ENCODE data around the gene MED13L.

Gene MED13L

GRCh38 chr12:116090516-116090915 is 187.0 kb downstream of the MED13L start:
- H3K4me1 ChIP-seq (ENCODE audit: control insufficient read depth in 1 of 2, insufficient read depth in 2 of 2, low read length in 2 of 2) = no peaks in the 10 kb centered on the region
- H3K9me3 ChIP-seq (ENCODE audit: control insufficient read depth in 1 of 2, low read length in 2 of 2) = no peaks in the 10 kb centered on the region
- no peak overlapping the region for H3K27ac ChIP-seq (ENCODE audit: low read depth, low read length)
- no peaks in the 10 kb centered on the region for H3K27me3 ChIP-seq (ENCODE audit: control insufficient read depth in 1 of 2, insufficient read depth in 2 of 2, low read length in 2 of 2)
- H3K9ac ChIP-seq (ENCODE audit: low read depth in 1 of 2, low read length in 2 of 2) = no peak overlapping the region
- no peaks in the 10 kb centered on the region for H3K36me3 ChIP-seq (ENCODE audit: control insufficient read depth in 1 of 2, insufficient read depth in 2 of 2, low read length in 2 of 2)
- no peak overlapping the region for H3K4me3 ChIP-seq (ENCODE audit: low read depth in 1 of 2, low read length in 2 of 2)

GRCh38 chr12:116089080-116089479 is 188.4 kb downstream of the MED13L start:
- Histone ChIP-seq H3K4me3 (ENCODE audit: low read depth in 1 of 2, low read length in 2 of 2) (no peak overlapping the region), H3K4me1 (ENCODE audit: control insufficient read depth in 1 of 2, insufficient read depth in 2 of 2, low read length in 2 of 2) (no peaks in the 10 kb centered on the region), H3K27ac (ENCODE audit: low read depth, low read length) (no peak overlapping the region), H3K9ac (ENCODE audit: low read depth in 1 of 2, low read length in 2 of 2) (no peak overlapping the region), H3K36me3 (ENCODE audit: control insufficient read depth in 1 of 2, insufficient read depth in 2 of 2, low read length in 2 of 2) (no peaks in the 10 kb centered on the region), H3K27me3 (ENCODE audit: control insufficient read depth in 1 of 2, insufficient read depth in 2 of 2, low read length in 2 of 2) (no peaks in the 10 kb centered on the region), H3K9me3 (ENCODE audit: control insufficient read depth in 1 of 2, low read length in 2 of 2) (no peaks in the 10 kb centered on the region)

DNA sequence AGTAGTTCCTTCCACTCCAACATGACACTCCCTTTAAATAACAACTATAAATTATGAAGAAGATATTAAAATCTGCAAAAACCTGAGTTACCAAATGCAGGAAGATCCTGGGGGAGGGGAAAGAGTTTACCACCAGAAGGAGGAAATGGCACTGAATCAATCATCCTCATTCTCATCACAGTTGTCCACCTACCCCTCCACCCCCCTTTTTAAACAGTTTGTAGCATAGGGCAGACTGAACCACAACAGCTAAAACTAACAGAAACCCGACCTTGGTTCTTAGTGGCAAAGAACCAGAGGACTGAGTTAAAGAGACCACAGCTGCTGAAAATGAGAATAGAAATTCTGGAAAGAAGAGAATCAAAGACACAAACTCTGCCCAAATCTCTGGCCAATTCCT is 189.5 kb downstream of the MED13L start:
- H3K27ac ChIP-seq (ENCODE audit: low read depth, low read length) = no peak overlapping the region
- no peak overlapping the region for H3K4me3 ChIP-seq (ENCODE audit: low read depth in 1 of 2, low read length in 2 of 2)
- H3K4me1 ChIP-seq (ENCODE audit: control insufficient read depth in 1 of 2, insufficient read depth in 2 of 2, low read length in 2 of 2) = no peaks in the 10 kb centered on the region
- no peaks in the 10 kb centered on the region for H3K9me3 ChIP-seq (ENCODE audit: control insufficient read depth in 1 of 2, low read length in 2 of 2)
- peaks cover 0 to 2% of the 10 kb centered on the region in 2 donors for H3K36me3 ChIP-seq (ENCODE audit: control insufficient read depth in 1 of 2, insufficient read depth in 2 of 2, low read length in 2 of 2)
- no peaks in the 10 kb centered on the region for H3K27me3 ChIP-seq (ENCODE audit: control insufficient read depth in 1 of 2, insufficient read depth in 2 of 2, low read length in 2 of 2)
- H3K9ac ChIP-seq (ENCODE audit: low read depth in 1 of 2, low read length in 2 of 2) = no peak overlapping the region

DNA sequence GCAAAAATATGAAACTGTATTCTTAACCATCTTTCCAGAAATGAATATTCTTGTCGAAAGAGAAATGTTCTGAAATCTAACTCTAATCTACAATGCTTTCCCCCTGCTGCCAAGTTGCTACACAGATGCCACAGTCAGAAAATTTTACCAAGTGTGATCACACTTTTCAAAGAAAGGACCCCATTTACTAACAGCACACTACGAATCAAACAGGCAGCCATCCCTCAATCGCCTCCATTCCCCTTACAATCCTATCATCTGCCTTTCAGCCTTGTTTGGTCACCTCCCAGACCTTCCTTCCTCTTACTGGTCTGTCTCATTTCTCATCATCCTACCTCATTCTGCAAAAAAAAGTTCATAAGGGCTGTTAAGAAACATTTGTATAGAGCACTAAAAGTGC is 190.1 kb downstream of the MED13L start:
- H3K27me3 ChIP-seq (ENCODE audit: control insufficient read depth in 1 of 2, insufficient read depth in 2 of 2, low read length in 2 of 2) = no peaks in the 10 kb centered on the region

GRCh38 chr12:116080415-116080814 is 197.1 kb downstream of the MED13L start:
- Histone ChIP-seq H3K36me3 (ENCODE audit: control insufficient read depth in 1 of 2, insufficient read depth in 2 of 2, low read length in 2 of 2) (peaks cover 0 to 2% of the 10 kb centered on the region in 2 donors), H3K9me3 (ENCODE audit: control insufficient read depth in 1 of 2, low read length in 2 of 2) (no peaks in the 10 kb centered on the region), H3K9ac (ENCODE audit: low read depth in 1 of 2, low read length in 2 of 2) (no peak overlapping the region), H3K4me1 (ENCODE audit: control insufficient read depth in 1 of 2, insufficient read depth in 2 of 2, low read length in 2 of 2) (no peaks in the 10 kb centered on the region), H3K27me3 (ENCODE audit: control insufficient read depth in 1 of 2, insufficient read depth in 2 of 2, low read length in 2 of 2) (no peaks in the 10 kb centered on the region), H3K27ac (ENCODE audit: low read depth, low read length) (no peak overlapping the region), H3K4me3 (ENCODE audit: low read depth in 1 of 2, low read length in 2 of 2) (no peak overlapping the region)

More for the DNA sequence above, 190.1 kb downstream of the MED13L start:
- no peak overlapping the region for H3K27ac ChIP-seq (ENCODE audit: low read depth, low read length)
- H3K36me3 ChIP-seq (ENCODE audit: control insufficient read depth in 1 of 2, insufficient read depth in 2 of 2, low read length in 2 of 2) = peaks cover 0 to 2% of the 10 kb centered on the region in 2 donors
- no peaks in the 10 kb centered on the region for H3K9me3 ChIP-seq (ENCODE audit: control insufficient read depth in 1 of 2, low read length in 2 of 2)
- no peak overlapping the region for H3K9ac ChIP-seq (ENCODE audit: low read depth in 1 of 2, low read length in 2 of 2)
- H3K4me1 ChIP-seq (ENCODE audit: control insufficient read depth in 1 of 2, insufficient read depth in 2 of 2, low read length in 2 of 2) = no peaks in the 10 kb centered on the region
- no peak overlapping the region for H3K4me3 ChIP-seq (ENCODE audit: low read depth in 1 of 2, low read length in 2 of 2)

GRCh38 chr12:116078396-116078795 is 199.1 kb downstream of the MED13L start:
- Histone ChIP-seq H3K36me3 (ENCODE audit: control insufficient read depth in 1 of 2, insufficient read depth in 2 of 2, low read length in 2 of 2) (no peaks in the 10 kb centered on the region), H3K27me3 (ENCODE audit: control insufficient read depth in 1 of 2, insufficient read depth in 2 of 2, low read length in 2 of 2) (no peaks in the 10 kb centered on the region), H3K9me3 (ENCODE audit: control insufficient read depth in 1 of 2, low read length in 2 of 2) (no peaks in the 10 kb centered on the region), H3K27ac (ENCODE audit: low read depth, low read length) (no peak overlapping the region), H3K4me1 (ENCODE audit: control insufficient read depth in 1 of 2, insufficient read depth in 2 of 2, low read length in 2 of 2) (no peaks in the 10 kb centered on the region), H3K9ac (ENCODE audit: low read depth in 1 of 2, low read length in 2 of 2) (no peak overlapping the region), H3K4me3 (ENCODE audit: low read depth in 1 of 2, low read length in 2 of 2) (no peak overlapping the region)

- Histone ChIP-seq H3K4me1 (ENCODE audit: control insufficient read depth in 1 of 2, insufficient read depth in 2 of 2, low read length in 2 of 2) (no peaks in the 10 kb centered on the region), H3K9ac (ENCODE audit: low read depth in 1 of 2, low read length in 2 of 2) (no peak overlapping the region), H3K27ac (ENCODE audit: low read depth, low read length) (no peak overlapping the region), H3K27me3 (ENCODE audit: control insufficient read depth in 1 of 2, insufficient read depth in 2 of 2, low read length in 2 of 2) (no peaks in the 10 kb centered on the region), H3K4me3 (ENCODE audit: low read depth in 1 of 2, low read length in 2 of 2) (no peak overlapping the region), H3K9me3 (ENCODE audit: control insufficient read depth in 1 of 2, low read length in 2 of 2) (no peaks in the 10 kb centered on the region), H3K36me3 (ENCODE audit: control insufficient read depth in 1 of 2, insufficient read depth in 2 of 2, low read length in 2 of 2) (no peaks in the 10 kb centered on the region)
Measured at GRCh38 chr12:116077431-116077830, 200.1 kb downstream of the MED13L start.

DNA sequence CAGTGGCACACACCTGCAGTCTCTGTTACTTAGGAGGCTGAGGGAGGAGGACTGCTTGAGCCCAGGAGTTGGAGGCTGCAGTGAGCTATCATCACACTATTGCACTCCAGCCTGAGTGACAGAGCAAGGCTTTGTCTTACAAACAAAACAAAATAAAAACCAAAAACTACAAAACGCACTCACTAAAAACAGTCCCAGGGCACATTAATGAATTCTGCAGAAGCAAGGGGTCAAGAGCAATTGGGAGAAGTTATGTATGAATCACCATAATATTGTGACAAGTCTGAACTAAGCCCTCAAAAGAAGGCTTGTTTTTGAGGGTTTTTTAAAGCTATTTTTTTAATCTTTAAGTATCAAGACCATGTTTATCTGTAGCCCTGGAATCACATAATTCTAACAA is 201.1 kb downstream of the MED13L start:
- no peaks in the 10 kb centered on the region for H3K27me3 ChIP-seq (ENCODE audit: control insufficient read depth in 1 of 2, insufficient read depth in 2 of 2, low read length in 2 of 2)
- no peak overlapping the region for H3K27ac ChIP-seq (ENCODE audit: low read depth, low read length)
- no peak overlapping the region for H3K4me3 ChIP-seq (ENCODE audit: low read depth in 1 of 2, low read length in 2 of 2)
- H3K9me3 ChIP-seq (ENCODE audit: control insufficient read depth in 1 of 2, low read length in 2 of 2) = no peaks in the 10 kb centered on the region
- no peak overlapping the region for H3K9ac ChIP-seq (ENCODE audit: low read depth in 1 of 2, low read length in 2 of 2)
- no peaks in the 10 kb centered on the region for H3K36me3 ChIP-seq (ENCODE audit: control insufficient read depth in 1 of 2, insufficient read depth in 2 of 2, low read length in 2 of 2)
- H3K4me1 ChIP-seq (ENCODE audit: control insufficient read depth in 1 of 2, insufficient read depth in 2 of 2, low read length in 2 of 2) = no peaks in the 10 kb centered on the region

DNA sequence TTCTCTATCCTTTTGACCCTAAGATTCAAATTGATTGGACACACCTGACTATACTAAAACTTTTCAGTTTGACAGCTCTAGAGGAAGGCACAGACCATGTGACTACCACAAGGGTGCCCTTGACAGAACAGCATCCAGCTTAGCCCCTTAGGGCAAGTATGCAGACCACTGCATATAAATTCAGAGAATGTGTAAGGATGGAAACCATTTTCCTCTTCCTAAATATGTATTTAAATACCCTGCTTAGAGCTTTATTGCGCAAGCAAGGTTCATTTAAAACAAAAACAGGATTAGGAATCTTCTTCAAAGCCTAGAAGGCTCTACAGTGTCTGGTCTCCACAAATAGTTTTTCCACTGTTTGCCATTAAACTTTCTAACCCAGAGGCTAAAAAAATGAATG is 202.8 kb downstream of the MED13L start:
- Histone ChIP-seq H3K36me3 (ENCODE audit: control insufficient read depth in 1 of 2, insufficient read depth in 2 of 2, low read length in 2 of 2) (no peaks in the 10 kb centered on the region), H3K9me3 (ENCODE audit: control insufficient read depth in 1 of 2, low read length in 2 of 2) (no peaks in the 10 kb centered on the region), H3K27ac (ENCODE audit: low read depth, low read length) (no peak overlapping the region), H3K4me3 (ENCODE audit: low read depth in 1 of 2, low read length in 2 of 2) (no peak overlapping the region), H3K4me1 (ENCODE audit: control insufficient read depth in 1 of 2, insufficient read depth in 2 of 2, low read length in 2 of 2) (no peaks in the 10 kb centered on the region), H3K27me3 (ENCODE audit: control insufficient read depth in 1 of 2, insufficient read depth in 2 of 2, low read length in 2 of 2) (no peaks in the 10 kb centered on the region), H3K9ac (ENCODE audit: low read depth in 1 of 2, low read length in 2 of 2) (no peak overlapping the region)

GRCh38 chr12:116071555-116072230 is 205.8 kb downstream of the MED13L start:
- Histone ChIP-seq H3K4me1 (ENCODE audit: control insufficient read depth in 1 of 2, insufficient read depth in 2 of 2, low read length in 2 of 2) (peaks cover 0 to 5% of the 10 kb centered on the region in 2 donors), H3K27me3 (ENCODE audit: control insufficient read depth in 1 of 2, insufficient read depth in 2 of 2, low read length in 2 of 2) (no peaks in the 10 kb centered on the region), H3K9ac (ENCODE audit: low read depth in 1 of 2, low read length in 2 of 2) (no peak overlapping the region), H3K36me3 (ENCODE audit: control insufficient read depth in 1 of 2, insufficient read depth in 2 of 2, low read length in 2 of 2) (no peaks in the 10 kb centered on the region), H3K9me3 (ENCODE audit: control insufficient read depth in 1 of 2, low read length in 2 of 2) (no peaks in the 10 kb centered on the region), H3K27ac (ENCODE audit: low read depth, low read length) (no peak overlapping the region), H3K4me3 (ENCODE audit: low read depth in 1 of 2, low read length in 2 of 2) (no peak overlapping the region)
